GM18870 (cell line): ENCODE results near the gene TNFRSF25.
"Not testable (repeated sequence)": the region's sequence is repeated elsewhere in the genome, so short reads cannot be mapped to it uniquely, and the experiment has no call there.

ENCODE experiments used
- ATAC-seq: cut with Tn5 transposase; IDR thresholded peaks from one replicate; pipeline ENCODE4 v1.9.1; 2021; ENCODE audit warnings: moderate library complexity; ENCODE audit not compliant: unreplicated experiment

Gene TNFRSF25

GRCh38 chr1:6454856-6455751 lies 10.9 kb downstream of the TNFRSF25 start:
- no peak for ATAC-seq

DNA sequence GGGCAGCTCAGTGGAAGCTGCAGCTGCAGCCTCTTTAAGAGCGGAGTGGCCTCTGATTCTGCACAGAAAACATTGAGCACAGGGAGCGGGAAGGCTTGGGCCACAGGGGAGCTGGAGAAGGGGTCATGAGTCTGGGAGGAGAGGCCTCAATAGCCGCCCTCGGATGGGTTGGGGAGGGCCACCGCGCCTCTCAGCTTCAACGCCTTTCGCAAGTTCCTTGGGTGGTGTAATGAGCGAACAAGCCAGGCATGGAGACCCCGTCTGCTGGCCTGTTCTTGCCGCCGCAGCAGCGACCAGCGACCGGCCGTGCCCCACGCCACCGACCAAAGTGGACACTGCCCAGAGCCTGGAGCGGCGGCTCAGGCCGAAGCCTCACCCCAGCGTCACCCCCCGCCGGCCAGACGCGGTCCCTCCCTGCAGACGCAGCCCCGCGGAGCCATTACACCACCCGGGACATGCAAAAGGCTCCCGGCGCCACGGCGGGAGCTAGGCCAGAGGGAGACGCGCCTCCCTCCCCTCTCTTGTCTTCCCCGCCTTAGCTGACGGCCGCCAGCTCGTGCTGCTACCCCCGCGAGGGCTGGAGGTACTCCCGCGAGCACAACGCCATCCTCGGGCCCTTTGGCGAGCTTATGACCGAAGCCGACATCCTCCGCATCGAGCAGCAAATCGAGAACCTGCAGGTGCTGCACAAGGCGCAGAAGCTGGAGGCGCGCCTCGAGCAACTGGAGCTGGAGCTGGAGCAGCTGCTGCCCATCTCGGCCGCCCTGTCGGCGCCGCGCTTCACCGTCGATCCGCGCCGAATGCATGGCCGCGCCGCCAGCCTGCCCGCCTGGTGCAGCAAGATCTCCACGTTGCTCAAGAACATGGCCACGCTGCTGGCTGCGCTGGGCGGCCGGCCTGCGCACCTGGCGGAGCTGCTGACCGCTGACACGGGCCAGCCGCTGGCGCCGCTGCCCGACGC lies 11.8 kb downstream of the TNFRSF25 start:
- ATAC-seq: not testable (repeated sequence)

DNA sequence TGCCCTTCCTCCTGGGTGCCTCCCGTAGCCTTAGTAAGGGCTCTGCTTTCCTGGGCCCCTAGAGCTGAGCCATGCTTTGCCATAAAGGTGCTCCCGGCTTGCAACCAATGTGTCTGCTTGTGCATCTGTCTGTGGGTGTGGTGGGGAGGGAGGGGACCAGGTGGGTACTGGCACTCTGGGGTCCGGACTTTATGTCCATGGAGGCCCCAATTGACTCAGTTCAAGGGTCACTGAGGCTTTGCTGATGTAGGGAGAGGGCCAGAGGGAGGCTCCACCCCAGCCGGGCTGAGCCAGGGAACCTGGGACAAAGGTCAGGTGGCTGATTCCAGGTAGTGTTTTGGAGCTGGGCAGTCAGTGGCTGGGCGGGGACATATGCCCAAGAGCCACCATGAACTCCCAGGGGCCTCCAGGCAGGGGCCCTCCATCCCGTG lies 15.0 kb downstream of the TNFRSF25 start:
- ATAC-seq: no peak

GRCh38 chr1:6450486-6450885 lies 15.5 kb downstream of the TNFRSF25 start:
- ATAC-seq: not testable (repeated sequence)

DNA sequence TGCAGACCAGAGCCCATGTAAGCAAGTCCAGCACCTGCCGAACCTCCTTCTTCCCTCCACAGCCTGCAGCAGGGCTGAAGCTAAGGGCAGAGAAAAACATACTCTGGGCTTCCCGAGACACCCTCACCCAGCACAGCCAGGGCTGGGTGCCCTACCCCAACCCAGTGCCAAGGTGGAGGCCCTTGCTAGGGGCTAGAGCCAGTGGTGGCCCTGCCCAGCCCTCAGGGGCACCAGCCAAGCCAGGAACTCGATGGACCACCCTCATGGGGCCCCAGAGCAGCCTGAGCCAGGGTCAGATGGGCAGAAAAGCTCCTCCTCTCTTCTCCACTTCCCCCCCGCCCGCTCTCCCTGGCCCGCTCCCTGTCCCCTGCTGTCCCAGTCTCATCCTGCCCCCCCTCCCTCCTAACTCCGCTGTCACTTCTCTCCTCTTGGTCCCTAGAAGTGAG lies 15.9 kb downstream of the TNFRSF25 start:
- ATAC-seq: no peak

DNA sequence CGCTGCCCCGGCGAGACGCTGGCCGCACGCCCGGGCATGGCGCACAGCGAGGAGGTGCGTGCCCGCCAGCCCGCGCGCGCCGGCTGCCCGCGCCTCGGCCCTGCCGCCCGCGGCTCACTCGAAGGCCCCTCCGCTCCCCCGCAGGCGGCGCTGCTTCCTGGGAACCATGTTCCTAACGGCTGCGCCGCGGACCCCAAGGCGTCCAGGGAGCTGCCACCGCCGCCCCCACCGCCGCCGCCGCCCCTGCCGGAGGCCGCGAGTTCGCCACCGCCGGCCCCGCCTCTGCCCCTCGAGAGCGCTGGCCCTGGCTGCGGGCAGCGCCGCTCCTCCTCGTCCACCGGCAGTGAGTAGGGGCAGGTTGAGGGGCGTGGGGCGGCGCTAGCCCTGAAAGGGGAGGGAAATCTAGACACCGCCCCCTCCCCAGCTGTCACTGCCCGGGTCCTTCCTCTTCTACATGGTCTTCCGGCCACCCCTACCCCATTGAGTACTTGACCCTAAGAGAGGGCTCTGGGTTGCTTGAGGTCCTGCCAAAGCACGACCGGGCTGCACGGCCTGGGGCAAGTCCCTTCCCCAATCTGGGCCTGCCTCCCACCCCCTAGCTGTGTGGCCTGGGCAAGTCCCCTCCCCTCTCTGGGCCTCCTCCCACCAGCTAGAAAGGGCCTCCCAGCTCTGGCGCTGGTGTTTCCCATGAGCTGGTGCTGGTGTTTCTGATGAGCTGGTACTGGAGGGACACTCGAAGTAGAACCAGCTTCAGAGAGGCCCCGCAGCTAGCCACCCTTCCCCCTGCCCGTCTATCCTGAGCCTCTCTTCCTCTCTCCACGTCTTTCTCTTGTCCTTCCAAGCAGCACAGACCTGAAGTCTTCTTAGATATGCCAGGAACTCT lies 17.0 kb downstream of the TNFRSF25 start:
- ATAC-seq: no peak

- no peak for ATAC-seq
Observed at GRCh38 chr1:6447818-6448748, 17.9 kb downstream of the TNFRSF25 start.

- no peak for ATAC-seq
Observed at GRCh38 chr1:6447016-6447817, 18.8 kb downstream of the TNFRSF25 start.

DNA sequence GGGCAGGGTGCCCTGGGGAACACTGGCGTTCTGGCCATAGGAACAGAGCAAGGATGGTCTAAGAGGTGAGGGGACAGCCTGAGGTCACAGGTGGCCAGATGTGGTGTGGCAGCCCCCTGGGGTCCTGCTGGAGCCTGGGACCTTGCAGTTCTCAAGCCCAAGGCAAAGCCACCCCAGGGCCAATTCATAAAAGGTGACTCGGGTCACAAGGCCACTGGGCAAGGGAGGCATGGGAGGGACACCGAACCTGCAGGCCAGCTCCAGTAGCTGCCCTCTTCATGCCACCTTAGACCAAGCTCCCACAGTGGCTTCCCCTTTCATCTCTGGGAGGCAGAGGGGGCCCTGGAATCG lies 19.3 kb downstream of the TNFRSF25 start:
- ATAC-seq: no peak

GRCh38 chr1:6445929-6446328 lies 20.0 kb downstream of the TNFRSF25 start:
- not testable (repeated sequence) for ATAC-seq

- ATAC-seq: no peak
Observed at GRCh38 chr1:6445062-6445763, 20.8 kb downstream of the TNFRSF25 start.

DNA sequence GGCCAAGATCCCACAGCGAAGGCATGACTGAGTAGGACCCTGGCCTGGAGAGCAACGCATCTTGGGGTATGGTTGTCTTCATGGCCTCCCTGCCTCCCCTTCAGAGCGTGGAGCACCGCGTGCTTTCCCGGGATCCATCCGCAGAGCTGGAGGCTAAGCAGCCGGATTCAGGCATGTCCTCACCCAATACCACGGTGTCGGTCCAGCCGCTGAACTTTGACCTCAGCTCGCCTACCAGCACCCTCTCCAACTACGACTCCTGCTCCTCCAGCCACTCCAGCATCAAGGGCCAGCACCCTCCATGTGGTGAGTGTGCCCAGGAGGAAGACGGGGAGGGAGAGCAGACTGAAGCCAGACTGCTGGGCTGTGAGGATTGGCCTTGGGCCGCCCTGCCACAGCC lies 21.6 kb downstream of the TNFRSF25 start:
- ATAC-seq: no peak

DNA sequence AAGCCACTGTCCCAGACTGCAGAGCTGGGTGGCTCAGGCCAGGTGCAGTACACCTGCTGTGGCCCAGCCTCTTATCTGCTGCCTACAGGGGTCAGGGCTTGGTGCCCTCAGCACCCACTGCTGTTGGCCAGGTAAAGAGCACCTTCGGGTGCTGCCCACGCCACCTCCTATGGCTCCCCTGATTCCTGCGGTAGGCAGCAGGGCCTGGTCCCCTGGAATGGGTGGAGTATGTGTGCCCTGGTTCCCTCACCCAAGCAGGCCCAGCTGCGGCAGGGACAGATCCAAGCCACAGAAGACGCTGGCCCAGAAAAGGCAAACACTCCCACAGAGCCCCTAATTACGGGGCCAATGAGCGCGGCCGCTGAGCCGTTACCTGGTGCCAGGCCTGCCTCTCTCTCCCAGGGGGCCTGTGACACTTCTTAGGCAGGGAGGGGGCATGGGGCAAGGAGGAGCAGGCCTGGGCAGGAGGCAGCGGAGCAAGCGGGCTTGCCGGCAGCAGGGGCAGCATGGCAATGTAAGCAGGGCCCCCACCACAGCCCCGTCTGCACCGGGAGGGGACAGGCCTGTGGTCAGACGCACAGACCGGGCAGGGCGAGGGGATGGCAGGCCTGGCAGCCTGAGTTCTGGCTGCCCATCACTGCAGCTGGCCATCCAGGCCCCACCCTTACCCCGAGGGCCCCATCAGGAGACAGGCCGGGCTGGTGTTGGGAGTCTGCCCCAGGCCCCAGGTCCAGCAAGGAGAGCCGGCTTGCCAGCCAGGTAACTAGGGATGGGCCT lies 22.4 kb downstream of the TNFRSF25 start:
- no peak for ATAC-seq

- ATAC-seq: no peak
Observed at GRCh38 chr1:6441586-6441985, 24.4 kb downstream of the TNFRSF25 start.

DNA sequence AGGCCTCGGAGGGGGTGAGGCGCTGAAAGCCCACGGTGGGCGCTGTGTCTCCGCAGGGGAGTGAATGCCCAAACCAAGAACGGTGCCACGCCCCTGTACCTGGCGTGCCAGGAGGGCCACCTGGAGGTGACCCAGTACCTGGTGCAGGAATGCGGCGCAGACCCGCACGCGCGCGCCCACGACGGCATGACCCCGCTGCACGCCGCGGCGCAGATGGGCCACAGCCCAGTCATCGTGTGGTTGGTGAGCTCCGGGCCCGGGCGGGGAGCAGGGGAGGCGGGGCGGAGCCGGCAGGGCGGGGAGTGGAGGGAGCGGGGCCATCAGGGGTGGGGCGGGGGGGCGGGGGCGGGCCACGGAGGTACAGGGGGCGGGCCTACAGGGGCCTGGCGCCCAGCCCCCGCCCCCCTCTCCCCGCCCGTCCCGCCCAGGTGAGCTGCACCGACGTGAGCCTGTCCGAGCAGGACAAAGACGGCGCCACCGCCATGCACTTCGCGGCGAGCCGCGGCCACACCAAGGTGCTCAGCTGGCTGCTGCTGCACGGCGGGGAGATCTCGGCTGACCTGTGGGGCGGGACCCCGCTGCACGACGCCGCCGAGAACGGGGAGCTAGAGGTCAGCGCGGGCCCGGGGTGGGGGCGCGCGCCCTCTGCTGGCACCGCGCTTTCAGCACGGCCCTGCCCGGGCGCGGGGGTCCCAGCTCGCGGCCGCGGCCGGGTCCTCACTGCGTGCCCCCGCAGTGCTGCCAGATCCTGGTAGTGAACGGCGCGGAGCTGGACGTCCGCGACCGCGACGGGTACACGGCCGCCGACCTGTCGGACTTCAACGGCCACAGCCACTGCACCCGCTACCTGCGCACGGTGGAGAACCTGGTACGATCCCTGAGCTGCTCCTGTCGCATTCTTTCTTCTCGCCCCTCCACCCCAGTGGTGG lies 25.5 kb downstream of the TNFRSF25 start:
- no peak for ATAC-seq

- ATAC-seq: no peak
Observed at GRCh38 chr1:6438047-6438525, 27.9 kb downstream of the TNFRSF25 start.
